ENCODE results near the gene STK4. TPM values are rescaled to one million over a fixed set of nuclear protein-coding genes. Genes with fewer than 3 reads are reported as not detected.
"Not testable (repeated sequence)": the region's sequence is repeated elsewhere in the genome, so short reads cannot be mapped to it uniquely, and the experiment has no call there.

STK4 gene
- total RNA-seq, 1 donor = 372 TPM

- Histone ChIP-seq H3K9me3 (ENCODE audit: low read depth, low read length) (no peaks in the 10 kb centered on the region), H3K4me3 (ENCODE audit: low read length) (no peak overlapping the region), H3K4me1 (ENCODE audit: insufficient read depth, low read length) (no peaks in the 10 kb centered on the region), H3K27me3 (ENCODE audit: insufficient read depth, low read length) (no peaks in the 10 kb centered on the region)
Observed at GRCh38 chr20:45020236-45020886, 54.0 kb downstream of the STK4 start.

DNA sequence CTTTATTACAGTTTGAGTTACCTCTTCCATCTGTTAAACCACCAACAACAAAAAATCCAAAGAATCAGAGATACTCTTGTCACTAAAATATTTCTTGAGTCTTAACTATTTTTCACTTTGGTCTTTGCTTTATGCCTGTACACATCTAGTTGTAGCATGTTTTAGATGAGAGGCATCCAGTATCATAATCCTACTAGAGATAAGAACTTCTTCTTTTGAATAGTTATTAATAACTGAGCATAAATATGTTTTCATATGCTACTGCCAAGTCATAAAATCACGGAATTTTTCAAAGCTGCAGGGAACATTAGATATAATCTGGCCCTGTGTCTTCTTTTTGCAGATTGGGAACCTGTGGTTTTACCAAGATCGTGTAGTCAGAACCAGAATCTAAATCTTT is 55.3 kb downstream of the STK4 start:
- no peaks in the 10 kb centered on the region for H3K27me3 ChIP-seq (ENCODE audit: insufficient read depth, low read length)
- no peaks in the 10 kb centered on the region for H3K9me3 ChIP-seq (ENCODE audit: low read depth, low read length)
- no peaks in the 10 kb centered on the region for H3K4me1 ChIP-seq (ENCODE audit: insufficient read depth, low read length)
- H3K4me3 ChIP-seq (ENCODE audit: low read length) = no peak overlapping the region

DNA sequence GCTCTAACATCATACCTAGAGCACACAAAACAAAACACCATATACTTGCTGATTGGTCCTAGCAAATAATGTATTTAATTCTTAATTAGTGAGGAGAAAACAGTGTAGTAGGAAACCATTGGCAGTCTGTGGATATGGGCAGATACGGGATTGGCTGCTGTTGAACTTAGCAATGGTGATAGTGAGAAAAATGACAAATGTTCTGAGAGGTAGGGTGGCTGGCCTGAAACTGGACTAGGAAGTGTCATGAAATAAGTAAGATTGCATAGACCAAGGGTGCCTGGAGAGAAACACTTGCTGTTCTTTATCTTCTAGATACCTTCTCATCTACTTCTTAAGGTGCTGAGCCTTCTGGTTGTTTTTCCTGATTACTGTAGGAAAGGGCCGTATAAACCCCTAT is 56.8 kb downstream of the STK4 start:
- not testable (repeated sequence) for H3K27me3 ChIP-seq (ENCODE audit: insufficient read depth, low read length); H3K4me1 ChIP-seq (ENCODE audit: insufficient read depth, low read length); H3K9me3 ChIP-seq (ENCODE audit: low read depth, low read length); H3K4me3 ChIP-seq (ENCODE audit: low read length)

GRCh38 chr20:45028424-45029136 is 62.3 kb downstream of the STK4 start:
- Histone ChIP-seq H3K27me3 (ENCODE audit: insufficient read depth, low read length) (no peaks in the 10 kb centered on the region), H3K9me3 (ENCODE audit: low read depth, low read length) (no peaks in the 10 kb centered on the region), H3K4me3 (ENCODE audit: low read length) (no peak overlapping the region), H3K4me1 (ENCODE audit: insufficient read depth, low read length) (peaks cover 15% of the 10 kb centered on the region)

DNA sequence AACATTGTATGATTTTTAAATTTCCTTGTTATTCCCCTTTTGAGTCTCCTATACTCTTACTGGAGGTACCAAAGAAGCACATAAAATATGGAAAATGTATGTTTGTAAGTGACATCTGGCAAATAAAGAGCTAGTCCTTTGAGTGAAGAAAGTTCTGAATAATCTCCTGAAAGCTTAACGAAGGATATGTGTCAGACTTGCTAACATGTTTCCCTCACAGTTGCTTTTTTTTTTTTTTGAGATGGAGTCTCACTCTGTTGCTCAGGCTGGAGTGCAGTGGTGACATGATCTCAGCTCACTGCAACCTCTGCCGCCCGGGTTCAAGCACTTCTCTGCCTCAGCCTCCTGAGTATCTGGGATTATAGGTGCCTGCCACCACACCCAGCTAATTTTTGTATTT is 63.6 kb downstream of the STK4 start:
- Histone ChIP-seq H3K9me3 (ENCODE audit: low read depth, low read length) (no peaks in the 10 kb centered on the region), H3K4me1 (ENCODE audit: insufficient read depth, low read length) (peaks cover 21% of the 10 kb centered on the region), H3K27me3 (ENCODE audit: insufficient read depth, low read length) (no peaks in the 10 kb centered on the region), H3K4me3 (ENCODE audit: low read length) (no peak overlapping the region)

GRCh38 chr20:45032276-45032675 is 66.0 kb downstream of the STK4 start:
- H3K4me1 ChIP-seq (ENCODE audit: insufficient read depth, low read length) = peaks cover 26% of the 10 kb centered on the region
- H3K9me3 ChIP-seq (ENCODE audit: low read depth, low read length) = no peaks in the 10 kb centered on the region
- H3K4me3 ChIP-seq (ENCODE audit: low read length) = no peak overlapping the region
- H3K27me3 ChIP-seq (ENCODE audit: insufficient read depth, low read length) = no peaks in the 10 kb centered on the region

- H3K4me3 ChIP-seq (ENCODE audit: low read length) = no peak overlapping the region
- no peaks in the 10 kb centered on the region for H3K27me3 ChIP-seq (ENCODE audit: insufficient read depth, low read length)
- no peaks in the 10 kb centered on the region for H3K9me3 ChIP-seq (ENCODE audit: low read depth, low read length)
- peaks cover 26% of the 10 kb centered on the region for H3K4me1 ChIP-seq (ENCODE audit: insufficient read depth, low read length)
Observed at GRCh38 chr20:45032781-45033180, 66.5 kb downstream of the STK4 start.

GRCh38 chr20:45034436-45034835 is 68.1 kb downstream of the STK4 start:
- H3K27me3 ChIP-seq (ENCODE audit: insufficient read depth, low read length) = no peaks in the 10 kb centered on the region
- peaks cover 32% of the 10 kb centered on the region for H3K4me1 ChIP-seq (ENCODE audit: insufficient read depth, low read length)
- no peak overlapping the region for H3K4me3 ChIP-seq (ENCODE audit: low read length)
- no peaks in the 10 kb centered on the region for H3K9me3 ChIP-seq (ENCODE audit: low read depth, low read length)

GRCh38 chr20:45036044-45036755 is 69.9 kb downstream of the STK4 start:
- Histone ChIP-seq H3K4me1 (ENCODE audit: insufficient read depth, low read length) (peaks cover 34% of the 10 kb centered on the region), H3K9me3 (ENCODE audit: low read depth, low read length) (no peaks in the 10 kb centered on the region)

GRCh38 chr20:45037050-45037449 is 70.7 kb downstream of the STK4 start:
- Histone ChIP-seq H3K4me1 (ENCODE audit: insufficient read depth, low read length) (peaks cover 38% of the 10 kb centered on the region), H3K4me3 (ENCODE audit: low read length) (no peak overlapping the region), H3K9me3 (ENCODE audit: low read depth, low read length) (no peaks in the 10 kb centered on the region), H3K27me3 (ENCODE audit: insufficient read depth, low read length) (no peaks in the 10 kb centered on the region)

More at GRCh38 chr20:45036044-45036755, 69.9 kb downstream of the STK4 start:
- Histone ChIP-seq H3K27me3 (ENCODE audit: insufficient read depth, low read length) (no peaks in the 10 kb centered on the region), H3K4me3 (ENCODE audit: low read length) (no peak overlapping the region)

- H3K4me1 ChIP-seq (ENCODE audit: insufficient read depth, low read length) = peaks cover 33% of the 10 kb centered on the region
- H3K27me3 ChIP-seq (ENCODE audit: insufficient read depth, low read length) = no peaks in the 10 kb centered on the region
- no peak overlapping the region for H3K4me3 ChIP-seq (ENCODE audit: low read length)
- no peaks in the 10 kb centered on the region for H3K9me3 ChIP-seq (ENCODE audit: low read depth, low read length)
Observed at GRCh38 chr20:45037635-45038034, 71.3 kb downstream of the STK4 start.

GRCh38 chr20:45038745-45039474 is 72.6 kb downstream of the STK4 start:
- Histone ChIP-seq H3K4me3 (ENCODE audit: low read length) (no peak overlapping the region), H3K27me3 (ENCODE audit: insufficient read depth, low read length) (no peaks in the 10 kb centered on the region), H3K4me1 (ENCODE audit: insufficient read depth, low read length) (peaks cover 29% of the 10 kb centered on the region), H3K9me3 (ENCODE audit: low read depth, low read length) (no peaks in the 10 kb centered on the region)

DNA sequence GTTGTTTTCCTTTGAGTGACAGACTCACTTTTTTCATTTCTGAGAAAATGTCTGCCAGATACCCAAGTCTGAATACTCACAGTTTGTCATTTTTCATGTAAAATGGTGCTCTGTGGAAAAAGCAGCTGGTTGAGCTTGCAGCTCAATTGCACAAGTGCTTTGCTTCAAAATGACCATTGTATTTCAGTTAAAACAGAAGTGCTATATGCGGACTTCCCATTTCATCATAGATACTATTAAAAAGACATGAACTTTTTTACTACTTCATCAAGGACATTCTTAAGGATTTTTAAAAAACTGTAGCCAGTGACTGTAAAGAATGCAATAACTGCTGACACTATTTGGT is 73.1 kb downstream of the STK4 start:
- Histone ChIP-seq H3K4me3 (ENCODE audit: low read length) (no peak overlapping the region), H3K9me3 (ENCODE audit: low read depth, low read length) (no peaks in the 10 kb centered on the region), H3K4me1 (ENCODE audit: insufficient read depth, low read length) (peaks cover 32% of the 10 kb centered on the region), H3K27me3 (ENCODE audit: insufficient read depth, low read length) (no peaks in the 10 kb centered on the region)

- H3K9me3 ChIP-seq (ENCODE audit: low read depth, low read length) = no peaks in the 10 kb centered on the region
- H3K4me1 ChIP-seq (ENCODE audit: insufficient read depth, low read length) = peaks cover 31% of the 10 kb centered on the region
- H3K27me3 ChIP-seq (ENCODE audit: insufficient read depth, low read length) = no peaks in the 10 kb centered on the region
- H3K4me3 ChIP-seq (ENCODE audit: low read length) = no peak overlapping the region
Observed at GRCh38 chr20:45041464-45042337, 75.4 kb downstream of the STK4 start.

Data from mononuclear cell (primary cell).